Astrocyte (in vitro differentiated cells and primary cell): ENCODE measurements around the gene MRPS17.

Source experiments
- EZH2 ChIP-seq: IDR thresholded peaks from 2 replicates; pipeline ENCODE4 v1.6.1; 2012; ENCODE audit warnings: mild to moderate bottlenecking, low read length, inconsistent platforms; ENCODE audit not compliant: insufficient read depth
- TF ChIP-seq, protein P1 (sequence below): IDR thresholded peaks from 2 replicates; pipeline ENCODE4 v1.5.1; 2011; ENCODE audit warnings: low read depth, mild to moderate bottlenecking, inconsistent platforms, low read length, moderate library complexity; ENCODE audit not compliant: insufficient read depth

DNA sequence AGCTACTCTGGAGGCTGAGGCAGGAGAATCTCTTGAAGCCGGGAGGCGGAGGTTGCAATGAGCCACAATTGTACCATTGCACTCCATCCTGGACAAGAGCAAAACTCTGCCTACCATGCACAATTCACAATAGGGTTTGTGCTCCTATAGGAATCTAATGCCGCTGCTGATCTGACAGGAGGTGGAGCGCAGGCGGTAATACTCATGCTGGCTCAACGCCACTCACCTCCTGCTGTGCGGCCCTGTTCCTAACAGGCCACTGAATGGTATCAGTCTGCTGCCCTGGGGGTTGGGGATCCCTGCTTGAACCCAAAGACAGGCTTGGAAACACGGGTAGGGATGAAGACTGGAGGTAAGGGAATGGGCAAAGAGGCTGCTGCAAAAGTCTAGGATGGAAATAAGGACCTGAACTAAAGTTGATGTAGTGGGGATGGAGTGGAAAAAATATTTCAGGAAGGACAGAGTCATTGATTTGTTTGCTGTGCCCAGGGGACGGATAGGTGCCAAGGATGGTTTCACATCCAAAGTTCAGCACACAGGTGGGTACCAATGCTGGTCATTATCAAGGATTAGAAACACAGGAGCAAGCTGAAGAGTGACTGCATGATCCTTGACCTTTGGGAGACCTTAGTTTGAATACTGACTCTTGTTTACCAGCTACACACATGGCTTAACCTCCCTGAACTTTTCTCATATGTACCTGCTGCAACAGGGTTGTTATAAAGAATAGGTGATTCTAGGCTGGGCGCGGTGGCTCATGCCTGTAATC, 2.2 kb downstream of the MRPS17 start:
- no peak for TF ChIP-seq EZH2
- TF ChIP-seq, protein P1, sequence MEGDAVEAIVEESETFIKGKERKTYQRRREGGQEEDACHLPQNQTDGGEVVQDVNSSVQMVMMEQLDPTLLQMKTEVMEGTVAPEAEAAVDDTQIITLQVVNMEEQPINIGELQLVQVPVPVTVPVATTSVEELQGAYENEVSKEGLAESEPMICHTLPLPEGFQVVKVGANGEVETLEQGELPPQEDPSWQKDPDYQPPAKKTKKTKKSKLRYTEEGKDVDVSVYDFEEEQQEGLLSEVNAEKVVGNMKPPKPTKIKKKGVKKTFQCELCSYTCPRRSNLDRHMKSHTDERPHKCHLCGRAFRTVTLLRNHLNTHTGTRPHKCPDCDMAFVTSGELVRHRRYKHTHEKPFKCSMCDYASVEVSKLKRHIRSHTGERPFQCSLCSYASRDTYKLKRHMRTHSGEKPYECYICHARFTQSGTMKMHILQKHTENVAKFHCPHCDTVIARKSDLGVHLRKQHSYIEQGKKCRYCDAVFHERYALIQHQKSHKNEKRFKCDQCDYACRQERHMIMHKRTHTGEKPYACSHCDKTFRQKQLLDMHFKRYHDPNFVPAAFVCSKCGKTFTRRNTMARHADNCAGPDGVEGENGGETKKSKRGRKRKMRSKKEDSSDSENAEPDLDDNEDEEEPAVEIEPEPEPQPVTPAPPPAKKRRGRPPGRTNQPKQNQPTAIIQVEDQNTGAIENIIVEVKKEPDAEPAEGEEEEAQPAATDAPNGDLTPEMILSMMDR = no peak
